GM18519 (cell line): ENCODE measurements around the gene LRMDA.

Experiments used
- ATAC-seq: cut with Tn5 transposase; IDR thresholded peaks from one replicate; pipeline ENCODE4 v1.9.1; 2021; ENCODE audit warnings: mild to moderate bottlenecking, moderate library complexity; ENCODE audit not compliant: unreplicated experiment, low FRiP score

LRMDA gene

DNA sequence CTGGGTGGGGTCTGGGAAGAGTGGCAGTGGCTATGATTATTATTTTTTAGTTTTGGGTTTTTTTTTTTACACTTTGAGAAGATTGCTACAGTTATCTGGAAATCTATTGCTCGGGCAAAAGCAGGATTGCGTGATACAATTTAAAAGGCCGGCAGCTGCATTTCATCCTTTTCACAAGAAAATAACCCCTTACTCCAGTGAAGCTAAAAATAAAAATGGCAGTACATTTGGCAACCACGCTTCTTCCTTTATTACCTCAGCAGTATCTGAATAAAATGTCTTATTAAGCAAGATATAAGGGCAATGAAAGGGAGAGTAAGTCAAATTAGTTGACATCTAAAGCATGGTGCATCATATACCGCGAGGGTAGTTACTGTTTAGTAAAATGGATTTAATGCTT is 496.8 kb downstream of the LRMDA start:
- ATAC-seq = no peak

DNA sequence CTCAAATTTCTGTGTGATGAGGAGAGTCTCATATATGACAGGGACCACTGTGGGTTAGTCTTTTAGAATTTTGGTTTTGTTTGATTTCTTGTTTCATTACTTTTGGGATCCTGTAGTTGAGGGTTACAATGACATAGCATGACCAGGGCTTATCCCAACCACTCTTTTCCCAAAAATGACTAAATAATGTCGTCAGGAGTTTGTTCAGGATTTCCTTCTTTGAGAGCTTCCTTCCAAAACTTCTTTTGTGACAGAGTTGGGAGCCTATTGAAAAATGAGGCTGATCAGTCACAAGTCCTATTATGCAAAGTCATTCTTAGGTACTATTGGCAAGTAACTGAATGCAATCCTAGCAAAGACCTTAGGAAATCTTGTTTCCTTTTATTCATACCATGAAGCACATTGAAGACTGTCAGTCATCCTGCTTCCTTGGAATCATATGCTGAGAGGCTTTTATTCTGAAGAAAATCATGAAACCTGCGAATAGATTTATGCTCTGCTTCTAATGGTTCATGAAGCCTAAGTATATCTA is 498.3 kb downstream of the LRMDA start:
- ATAC-seq = no peak

DNA sequence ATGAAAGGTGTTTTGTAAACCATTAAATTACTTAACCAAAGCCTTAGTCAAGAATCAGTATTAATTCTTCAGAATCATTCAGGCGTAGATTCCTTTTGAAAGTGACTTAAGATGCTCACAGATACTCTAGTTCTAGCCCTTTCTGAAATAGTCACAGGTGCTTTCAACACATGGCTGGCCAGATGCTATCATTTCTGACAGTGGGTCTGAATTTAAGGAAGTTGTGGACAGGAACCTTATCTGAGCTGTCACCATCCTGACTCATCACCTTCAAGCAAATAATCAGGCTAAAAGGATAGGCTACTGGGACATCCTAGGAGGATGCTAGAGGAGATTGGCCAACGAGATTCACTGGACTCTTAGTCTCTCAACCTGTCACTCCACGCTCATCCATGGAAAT is 501.5 kb downstream of the LRMDA start:
- no peak for ATAC-seq

DNA sequence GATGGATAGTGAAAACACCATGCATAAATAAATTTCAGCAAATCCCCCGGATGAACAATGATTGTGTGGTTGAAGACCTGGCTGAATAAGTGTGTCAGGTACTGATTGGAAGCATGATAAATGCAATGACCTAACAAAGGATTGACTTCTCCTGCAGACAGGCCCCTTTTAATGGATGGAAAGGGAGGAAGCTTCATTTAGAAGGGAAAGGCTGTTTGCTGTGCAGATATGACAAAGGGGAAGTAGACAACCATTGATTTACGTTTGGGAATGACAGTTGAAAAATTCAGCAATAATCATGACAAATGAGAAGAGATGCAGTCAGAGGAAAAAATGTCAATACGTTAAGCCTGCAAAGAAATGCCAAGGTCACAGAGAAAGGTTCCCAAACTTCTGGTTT is 503.8 kb downstream of the LRMDA start:
- no peak for ATAC-seq

GRCh38 chr10:75935650-75936400 is 504.4 kb downstream of the LRMDA start:
- no peak for ATAC-seq

DNA sequence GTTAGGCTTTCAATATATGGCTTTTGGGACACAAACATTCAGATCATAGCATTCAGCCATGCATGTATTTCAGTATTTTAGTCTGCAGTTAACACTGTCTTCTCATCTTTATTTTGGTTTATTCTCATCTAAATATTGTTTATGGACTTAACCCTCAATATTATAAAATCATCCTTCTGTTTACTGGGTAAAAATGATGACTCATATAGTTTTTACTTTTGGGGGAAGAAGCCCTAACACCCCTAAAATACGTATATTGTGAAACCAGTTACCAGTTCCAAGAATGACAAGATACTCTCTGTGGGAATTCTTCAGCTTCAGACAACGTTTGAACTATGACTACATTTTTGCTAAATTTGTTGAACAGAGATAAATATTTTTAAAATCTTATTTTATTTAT is 505.4 kb downstream of the LRMDA start:
- ATAC-seq = no peak

GRCh38 chr10:75937823-75938222 is 506.4 kb downstream of the LRMDA start:
- no peak for ATAC-seq

GRCh38 chr10:75938380-75939122 is 507.1 kb downstream of the LRMDA start:
- ATAC-seq = no peak

GRCh38 chr10:75939541-75939940 is 508.1 kb downstream of the LRMDA start:
- no peak for ATAC-seq

- ATAC-seq = no peak
Observed at GRCh38 chr10:75940742-75941141, 509.3 kb downstream of the LRMDA start.

DNA sequence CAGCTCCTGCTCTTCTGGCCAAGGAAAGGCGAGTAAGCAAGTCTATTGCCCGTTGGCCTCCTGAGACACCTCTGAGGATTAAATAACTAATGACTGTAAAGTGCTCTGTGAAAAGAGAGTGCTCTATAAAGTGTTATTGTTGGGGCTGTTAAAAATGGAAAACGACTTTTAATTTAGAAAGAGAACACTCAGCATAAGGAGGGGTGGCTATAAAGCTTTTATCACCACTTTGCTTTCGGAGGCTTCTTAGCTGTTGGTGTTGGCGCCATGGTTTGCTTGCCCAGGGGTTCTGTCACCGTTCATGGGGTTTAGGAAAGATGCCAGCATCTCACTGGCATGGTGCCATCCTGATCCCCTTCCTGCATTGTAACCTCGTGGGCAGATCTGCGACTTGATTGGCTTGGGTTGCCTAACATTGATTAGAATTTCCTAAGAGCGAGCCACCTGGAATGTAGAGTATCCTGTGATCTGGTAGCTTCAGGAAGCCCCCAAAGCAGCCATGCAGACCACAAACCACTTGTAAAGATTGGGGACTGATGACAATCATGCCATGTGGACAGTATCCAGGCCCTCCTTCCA is 509.9 kb downstream of the LRMDA start:
- no peak for ATAC-seq

DNA sequence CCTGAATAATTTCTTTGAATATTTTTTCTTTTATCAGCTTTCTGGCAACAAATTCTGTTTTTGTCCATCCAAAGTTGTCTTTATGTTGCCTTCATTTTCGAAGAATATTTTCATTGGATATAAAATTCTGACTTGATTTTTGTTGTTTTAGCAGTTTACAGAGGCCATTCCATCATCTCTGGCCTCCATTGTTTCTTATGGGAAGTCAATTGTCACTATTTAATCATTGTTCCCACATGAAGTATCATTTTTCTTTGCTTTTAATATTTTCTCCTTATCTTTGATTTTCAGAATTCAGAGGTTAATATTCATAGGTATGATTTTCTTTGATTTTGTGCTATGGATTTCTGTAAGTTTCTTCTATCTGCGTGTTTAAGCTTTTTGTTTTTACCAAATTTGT is 512.6 kb downstream of the LRMDA start:
- ATAC-seq = no peak

GRCh38 chr10:75948583-75948982 is 517.2 kb downstream of the LRMDA start:
- no peak for ATAC-seq

DNA sequence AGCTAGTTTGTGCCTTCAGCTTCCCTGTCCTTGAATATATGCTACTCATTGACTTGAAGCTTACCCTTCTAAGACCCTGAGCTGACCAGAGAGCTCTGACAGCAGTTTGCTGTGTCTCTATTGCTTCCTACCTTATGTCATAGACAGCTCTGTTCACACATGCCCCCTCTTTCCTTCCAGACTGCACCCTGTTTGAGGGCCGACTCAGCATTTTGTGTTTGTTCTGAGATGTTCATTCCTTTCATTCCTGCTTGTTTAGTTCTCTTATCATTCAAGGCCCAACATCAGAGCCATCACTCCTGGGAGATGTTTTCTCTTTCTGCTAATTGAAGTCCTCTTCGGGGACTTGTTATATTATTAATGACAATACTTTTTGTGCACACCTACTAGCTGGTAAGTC is 518.9 kb downstream of the LRMDA start:
- ATAC-seq = no peak

DNA sequence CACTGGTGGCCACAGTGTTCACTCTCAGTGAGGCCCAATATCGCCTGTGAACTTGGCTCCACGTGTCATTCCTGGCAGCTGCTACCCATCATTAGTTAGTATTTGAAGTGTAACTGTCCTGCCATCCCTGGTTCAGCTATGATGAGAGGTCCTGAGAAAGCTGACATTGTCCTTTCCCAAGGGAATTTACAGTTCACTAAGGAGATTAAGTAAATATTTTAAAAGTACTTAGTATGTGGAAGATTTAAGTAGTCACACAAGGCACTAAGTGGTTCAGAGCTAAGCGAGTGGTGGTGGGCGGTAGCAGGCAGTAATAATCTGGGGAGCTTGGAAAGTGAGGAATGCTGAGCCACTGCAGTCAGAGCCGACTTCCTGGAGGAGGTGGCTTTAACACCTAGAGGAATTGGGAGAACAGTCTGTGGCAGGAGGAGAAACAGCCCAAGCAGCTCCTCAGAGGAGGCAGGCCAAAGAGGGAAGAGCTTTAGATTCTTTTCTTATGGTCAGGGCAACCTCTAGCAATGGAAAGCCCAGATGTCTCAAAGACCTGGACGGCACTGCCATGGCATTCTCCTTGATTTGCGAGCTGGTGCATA is 519.7 kb downstream of the LRMDA start:
- no peak for ATAC-seq

GRCh38 chr10:75951627-75952026 is 520.2 kb downstream of the LRMDA start:
- no peak for ATAC-seq

- no peak for ATAC-seq
Observed at GRCh38 chr10:75952093-75952492, 520.7 kb downstream of the LRMDA start.

DNA sequence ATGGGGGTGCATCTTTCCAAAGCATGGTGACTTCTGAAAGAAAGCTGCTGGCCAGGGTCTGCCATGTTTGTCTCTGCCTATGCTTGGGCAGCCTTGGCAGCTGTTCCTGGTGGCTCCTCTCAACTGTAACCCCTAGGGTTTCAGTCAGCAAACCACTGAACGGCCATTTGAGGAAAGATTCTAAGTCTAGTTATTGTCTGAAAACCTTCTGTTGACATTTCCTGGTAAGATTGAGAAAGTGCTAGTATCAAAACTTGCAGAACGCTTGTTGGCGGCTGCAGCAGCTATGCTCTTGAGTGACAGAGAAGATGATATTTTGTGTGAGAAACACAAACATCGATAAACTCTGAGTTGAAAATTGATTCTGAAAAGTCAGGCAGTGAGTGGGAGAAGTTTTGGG is 523.1 kb downstream of the LRMDA start:
- no peak for ATAC-seq

- ATAC-seq = no peak
Observed at GRCh38 chr10:75955973-75956502, 524.6 kb downstream of the LRMDA start.

DNA sequence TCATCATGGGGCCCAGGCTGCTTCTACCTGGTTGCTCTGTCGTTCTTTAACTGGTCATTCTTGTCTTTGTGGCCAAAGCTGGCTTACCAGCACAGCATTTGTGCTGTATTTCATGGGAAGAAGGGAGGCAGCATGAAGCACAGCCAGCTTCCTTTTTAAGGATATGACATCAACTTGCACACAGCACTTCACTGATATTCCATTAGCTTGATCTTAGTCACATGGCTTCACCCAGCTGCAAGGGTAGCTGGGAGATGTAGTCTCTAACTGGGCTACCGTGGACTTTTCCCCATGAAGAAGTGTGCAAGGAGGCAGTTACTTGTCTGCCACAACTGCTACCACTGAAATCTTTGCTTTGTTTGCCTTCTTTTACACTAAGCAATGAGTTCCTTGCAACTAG is 525.2 kb downstream of the LRMDA start:
- no peak for ATAC-seq
